ENCODE measurements around the gene MRPL53. TPM values are rescaled to one million over a fixed set of nuclear protein-coding genes. Genes with fewer than 3 reads are reported as not detected.
A peak's percentile ranks its signal among the peaks of the same experiment; 100 is the strongest.
"Not testable (repeated sequence)": the region's sequence is repeated elsewhere in the genome, so short reads cannot be mapped to it uniquely, and the experiment has no call there.

MRPL53 gene
- polyA plus RNA-seq, 4 donors, result 46.7 to 75.1 (median 54.3) TPM

DNA sequence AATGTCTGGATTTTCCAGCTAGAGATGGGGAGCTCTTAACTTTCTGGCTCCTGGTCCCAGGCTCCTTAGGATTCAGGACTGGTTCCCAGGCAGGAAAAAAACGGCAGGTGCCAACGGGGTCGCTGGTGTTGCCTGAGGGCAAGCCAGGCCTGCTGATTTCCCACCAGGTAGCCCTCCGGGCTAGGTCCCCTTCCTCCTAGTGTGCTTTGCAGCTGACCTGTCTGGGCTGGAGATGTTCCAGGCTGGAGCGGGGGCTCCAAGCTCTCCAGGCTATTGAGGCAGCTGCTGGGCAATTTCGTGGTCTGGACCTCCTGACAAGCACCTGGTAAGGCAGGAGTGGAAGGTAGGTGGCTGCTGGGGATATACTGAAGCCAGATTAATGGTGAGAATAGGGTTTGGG is 2.0 kb upstream of the MRPL53 start:
- 87 to 93% (median 92%) methylated on average over 6 of the region's 6 CpGs for WGBS, 3 donors
- no peak overlapping the region for H3K27ac ChIP-seq (ENCODE audit: low read depth in 1 of 3, low read length in 2 of 3)

DNA sequence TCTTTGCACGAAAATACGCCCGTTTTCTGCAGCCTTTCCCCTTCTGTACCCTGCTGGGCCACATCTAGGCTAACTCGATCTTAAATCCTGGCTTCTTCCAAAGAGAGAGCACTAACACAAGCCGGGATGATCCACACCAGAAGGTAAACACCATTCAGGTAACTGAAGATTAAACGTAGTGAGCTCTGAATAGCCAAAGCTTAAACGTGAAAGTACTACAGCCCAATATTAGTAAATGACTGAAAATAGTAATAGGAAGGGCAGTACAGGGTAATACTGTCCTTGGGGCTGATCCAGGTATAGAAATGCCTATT is 422 bp upstream of the MRPL53 start:
- no peak for FAIRE-seq
- no peaks in the 10 kb centered on the region for H3K9me3 ChIP-seq (ENCODE audit: control insufficient read depth in 2 of 2, insufficient read depth in 1 of 2, low read depth in 1 of 2, low read length in 1 of 2)
- H3K36me3 ChIP-seq (ENCODE audit: control insufficient read depth in 3 of 3, insufficient read depth in 2 of 3, low read depth in 1 of 3, low read length in 3 of 3), result peaks cover 2 to 35% (median 2%) of the 10 kb centered on the region in 3 donors
- WGBS, 3 donors, result 5 to 9% (median 7%) methylated on average over 7 of the region's 7 CpGs
- peaks cover 0 to 20% (median 1%) of the 10 kb centered on the region in 3 donors for H3K4me1 ChIP-seq (ENCODE audit: control insufficient read depth in 3 of 3, insufficient read depth in 2 of 3, low read depth in 1 of 3, low read length in 2 of 3)
- DNase-seq, result no peak
- H3K27me3 ChIP-seq (ENCODE audit: control insufficient read depth in 3 of 3, insufficient read depth in 3 of 3, low read length in 3 of 3), result no peaks in the 10 kb centered on the region
- H3K27ac ChIP-seq (ENCODE audit: low read depth in 1 of 3, low read length in 2 of 3), result peak overlapping the region; percentile 76 to 96 (median 91)
- peak overlapping the region; percentile 20 to 56 (median 52) for H3K4me3 ChIP-seq (ENCODE audit: low read depth in 1 of 3, low read length in 3 of 3)

More for the DNA sequence above, 2.0 kb upstream of the MRPL53 start:
- FAIRE-seq, result no peak
- no peak for DNase-seq
- no peaks in the 10 kb centered on the region for H3K9me3 ChIP-seq (ENCODE audit: control insufficient read depth in 2 of 2, insufficient read depth in 1 of 2, low read depth in 1 of 2, low read length in 1 of 2)
- H3K4me1 ChIP-seq (ENCODE audit: control insufficient read depth in 3 of 3, insufficient read depth in 2 of 3, low read depth in 1 of 3, low read length in 2 of 3), result peaks cover 0 to 20% (median 1%) of the 10 kb centered on the region in 3 donors
- H3K27me3 ChIP-seq (ENCODE audit: control insufficient read depth in 3 of 3, insufficient read depth in 3 of 3, low read length in 3 of 3), result no peaks in the 10 kb centered on the region
- H3K36me3 ChIP-seq (ENCODE audit: control insufficient read depth in 3 of 3, insufficient read depth in 2 of 3, low read depth in 1 of 3, low read length in 3 of 3), result peaks cover 2 to 43% (median 4%) of the 10 kb centered on the region in 3 donors
- H3K4me3 ChIP-seq (ENCODE audit: low read depth in 1 of 3, low read length in 3 of 3), result no peak overlapping the region

GRCh38 chr2:74471332-74472065 is 981 bp downstream of the MRPL53 start:
- H3K36me3 ChIP-seq (ENCODE audit: control insufficient read depth in 3 of 3, insufficient read depth in 2 of 3, low read depth in 1 of 3, low read length in 3 of 3), result peaks cover 0 to 27% (median 2%) of the 10 kb centered on the region in 3 donors
- H3K9me3 ChIP-seq (ENCODE audit: control insufficient read depth in 2 of 2, insufficient read depth in 1 of 2, low read depth in 1 of 2, low read length in 1 of 2), result no peaks in the 10 kb centered on the region
- H3K27ac ChIP-seq (ENCODE audit: low read depth in 1 of 3, low read length in 2 of 3), result peak overlapping the region; percentile 76 to 96 (median 91)
- FAIRE-seq (no peak), DNase-seq (no peak)
- 21 to 55% (median 37%) methylated on average over 16 of the region's 16 CpGs for WGBS, 3 donors
- H3K4me1 ChIP-seq (ENCODE audit: control insufficient read depth in 3 of 3, insufficient read depth in 2 of 3, low read depth in 1 of 3, low read length in 2 of 3), result peaks cover 0 to 12% (median 1%) of the 10 kb centered on the region in 3 donors
- H3K4me3 ChIP-seq (ENCODE audit: low read depth in 1 of 3, low read length in 3 of 3), result peak overlapping the region; percentile 52 to 73 (median 56)
- H3K27me3 ChIP-seq (ENCODE audit: control insufficient read depth in 3 of 3, insufficient read depth in 3 of 3, low read length in 3 of 3), result no peaks in the 10 kb centered on the region

DNA sequence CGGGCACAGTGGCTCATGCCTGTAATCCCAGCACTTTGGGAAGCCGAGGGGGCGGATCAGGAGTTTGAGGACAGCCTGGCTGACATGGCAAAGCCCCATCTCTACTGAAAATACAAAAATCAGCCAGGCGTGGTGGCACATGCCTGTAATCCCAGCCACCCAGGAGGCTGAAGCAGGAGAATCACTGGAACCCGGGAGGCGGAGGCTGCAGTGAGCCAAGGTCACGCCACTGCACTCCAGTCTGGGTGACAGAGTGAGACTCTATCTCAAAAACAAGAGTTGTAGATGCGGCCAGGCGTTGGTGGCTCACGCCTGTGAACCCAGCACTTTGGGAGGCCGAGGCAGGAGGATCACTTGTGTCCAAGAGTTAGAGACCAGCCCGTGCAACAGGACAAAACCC is 1.7 kb downstream of the MRPL53 start:
- peaks cover 0 to 11% (median 1%) of the 10 kb centered on the region in 3 donors for H3K4me1 ChIP-seq (ENCODE audit: control insufficient read depth in 3 of 3, insufficient read depth in 2 of 3, low read depth in 1 of 3, low read length in 2 of 3)
- WGBS, 3 donors, result 89 to 92% (median 92%) methylated on average over 12 of the region's 12 CpGs
- FAIRE-seq; H3K9me3 ChIP-seq (ENCODE audit: control insufficient read depth in 2 of 2, insufficient read depth in 1 of 2, low read depth in 1 of 2, low read length in 1 of 2); H3K27me3 ChIP-seq (ENCODE audit: control insufficient read depth in 3 of 3, insufficient read depth in 3 of 3, low read length in 3 of 3); DNase-seq; H3K27ac ChIP-seq (ENCODE audit: low read depth in 1 of 3, low read length in 2 of 3); H3K4me3 ChIP-seq (ENCODE audit: low read depth in 1 of 3, low read length in 3 of 3): not testable (repeated sequence)
- H3K36me3 ChIP-seq (ENCODE audit: control insufficient read depth in 3 of 3, insufficient read depth in 2 of 3, low read depth in 1 of 3, low read length in 3 of 3), result peaks cover 0 to 22% (median 2%) of the 10 kb centered on the region in 3 donors

- Histone ChIP-seq H3K4me3 (ENCODE audit: low read depth in 1 of 3, low read length in 3 of 3) (peak overlapping the region; percentile 76 to 98 (median 95)), H3K4me1 (ENCODE audit: control insufficient read depth in 3 of 3, insufficient read depth in 2 of 3, low read depth in 1 of 3, low read length in 2 of 3) (peaks cover 0 to 22% (median 4%) of the 10 kb centered on the region in 3 donors), H3K27ac (ENCODE audit: low read depth in 1 of 3, low read length in 2 of 3) (peak overlapping the region; percentile 84 to 95 (median 85)), H3K27me3 (ENCODE audit: control insufficient read depth in 3 of 3, insufficient read depth in 3 of 3, low read length in 3 of 3) (no peaks in the 10 kb centered on the region), H3K36me3 (ENCODE audit: control insufficient read depth in 3 of 3, insufficient read depth in 2 of 3, low read depth in 1 of 3, low read length in 3 of 3) (peaks cover 3 to 34% (median 7%) of the 10 kb centered on the region in 3 donors), H3K9me3 (ENCODE audit: control insufficient read depth in 2 of 2, insufficient read depth in 1 of 2, low read depth in 1 of 2, low read length in 1 of 2) (no peaks in the 10 kb centered on the region)
- DNase-seq (peak in 1 of 2 donors; percentile 48), FAIRE-seq (no peak)
- WGBS, 3 donors, result 1 to 6% (median 3%) methylated on average over 13 of the region's 13 CpGs
Observed at GRCh38 chr2:74464406-74464805, 8.1 kb downstream of the MRPL53 start.

DNA sequence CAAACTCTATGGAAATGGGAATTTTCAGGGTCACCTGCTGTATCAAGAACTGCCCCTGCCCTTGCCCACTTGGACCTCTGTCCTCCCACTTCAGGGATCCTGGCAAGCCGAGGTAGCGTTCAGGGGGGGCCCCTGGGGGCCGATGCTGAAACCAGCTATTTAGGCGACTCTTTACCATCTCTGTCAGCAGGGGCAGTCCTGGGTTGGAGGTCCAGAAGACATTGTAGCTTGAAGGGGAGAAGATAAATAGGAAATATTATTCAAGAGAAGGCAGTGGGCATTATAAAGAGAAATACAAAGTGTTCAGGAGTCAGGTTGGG is 9.7 kb downstream of the MRPL53 start:
- peaks cover 0 to 28% (median 4%) of the 10 kb centered on the region in 3 donors for H3K4me1 ChIP-seq (ENCODE audit: control insufficient read depth in 3 of 3, insufficient read depth in 2 of 3, low read depth in 1 of 3, low read length in 2 of 3)
- H3K4me3 ChIP-seq (ENCODE audit: low read depth in 1 of 3, low read length in 3 of 3), result peak overlapping the region in 1 of 3 donors; percentile 0
- no peaks in the 10 kb centered on the region for H3K9me3 ChIP-seq (ENCODE audit: control insufficient read depth in 2 of 2, insufficient read depth in 1 of 2, low read depth in 1 of 2, low read length in 1 of 2)
- DNase-seq (no peak), FAIRE-seq (no peak)
- 33 to 71% (median 70%) methylated on average over 4 of the region's 4 CpGs for WGBS, 3 donors
- H3K27me3 ChIP-seq (ENCODE audit: control insufficient read depth in 3 of 3, insufficient read depth in 3 of 3, low read length in 3 of 3), result no peaks in the 10 kb centered on the region
- H3K36me3 ChIP-seq (ENCODE audit: control insufficient read depth in 3 of 3, insufficient read depth in 2 of 3, low read depth in 1 of 3, low read length in 3 of 3), result peaks cover 3 to 34% (median 7%) of the 10 kb centered on the region in 3 donors
- peak overlapping the region; percentile 53 to 93 (median 71) for H3K27ac ChIP-seq (ENCODE audit: low read depth in 1 of 3, low read length in 2 of 3)

GRCh38 chr2:74462054-74462785 is 10.3 kb downstream of the MRPL53 start:
- Histone ChIP-seq H3K4me3 (ENCODE audit: low read depth in 1 of 3, low read length in 3 of 3) (no peak overlapping the region), H3K27me3 (ENCODE audit: control insufficient read depth in 3 of 3, insufficient read depth in 3 of 3, low read length in 3 of 3) (no peaks in the 10 kb centered on the region), H3K36me3 (ENCODE audit: control insufficient read depth in 3 of 3, insufficient read depth in 2 of 3, low read depth in 1 of 3, low read length in 3 of 3) (peaks cover 3 to 34% (median 7%) of the 10 kb centered on the region in 3 donors), H3K4me1 (ENCODE audit: control insufficient read depth in 3 of 3, insufficient read depth in 2 of 3, low read depth in 1 of 3, low read length in 2 of 3) (peaks cover 0 to 28% (median 4%) of the 10 kb centered on the region in 3 donors), H3K9me3 (ENCODE audit: control insufficient read depth in 2 of 2, insufficient read depth in 1 of 2, low read depth in 1 of 2, low read length in 1 of 2) (no peaks in the 10 kb centered on the region), H3K27ac (ENCODE audit: low read depth in 1 of 3, low read length in 2 of 3) (peak overlapping the region in 1 of 3 donors; percentile 71)
- FAIRE-seq (no peak), DNase-seq (no peak)
- WGBS, 3 donors, result 85 to 88% (median 86%) methylated on average over 19 to 20 of the region's 20 CpGs

- DNase-seq (peak in 1 of 2 donors; percentile 24), FAIRE-seq (no peak)
- H3K27ac ChIP-seq (ENCODE audit: low read depth in 1 of 3, low read length in 2 of 3), result no peak overlapping the region
- H3K9me3 ChIP-seq (ENCODE audit: control insufficient read depth in 2 of 2, insufficient read depth in 1 of 2, low read depth in 1 of 2, low read length in 1 of 2), result no peaks in the 10 kb centered on the region
- no peaks in the 10 kb centered on the region for H3K27me3 ChIP-seq (ENCODE audit: control insufficient read depth in 3 of 3, insufficient read depth in 3 of 3, low read length in 3 of 3)
- H3K4me1 ChIP-seq (ENCODE audit: control insufficient read depth in 3 of 3, insufficient read depth in 2 of 3, low read depth in 1 of 3, low read length in 2 of 3), result peaks cover 0 to 36% (median 4%) of the 10 kb centered on the region in 3 donors
- H3K4me3 ChIP-seq (ENCODE audit: low read depth in 1 of 3, low read length in 3 of 3), result no peak overlapping the region
- H3K36me3 ChIP-seq (ENCODE audit: control insufficient read depth in 3 of 3, insufficient read depth in 2 of 3, low read depth in 1 of 3, low read length in 3 of 3), result peaks cover 3 to 34% (median 7%) of the 10 kb centered on the region in 3 donors
- 85 to 89% (median 88%) methylated on average over 27 of the region's 27 CpGs for WGBS, 3 donors
Observed at GRCh38 chr2:74461187-74462053, 11.1 kb downstream of the MRPL53 start.
